OCI-LY3 (cell line): ENCODE data around the gene CHPT1.

Experiments
- CTCF ChIP-seq: fragments of 200-600, 300-600 bp; sonication (generic); IDR thresholded peaks from 2 replicates; pipeline ENCODE4 v1.5.1; 2014; ENCODE audit warnings: antibody characterized with exemption, low read length, low read depth
- EZH2phosphoT487 ChIP-seq: fragments of 200-600 bp; shearing (Covaris generic); IDR thresholded peaks from 2 replicates; pipeline ENCODE4 v1.6.1; 2018; ENCODE audit warnings: antibody characterized with exemption, mixed run types, low read depth

DNA sequence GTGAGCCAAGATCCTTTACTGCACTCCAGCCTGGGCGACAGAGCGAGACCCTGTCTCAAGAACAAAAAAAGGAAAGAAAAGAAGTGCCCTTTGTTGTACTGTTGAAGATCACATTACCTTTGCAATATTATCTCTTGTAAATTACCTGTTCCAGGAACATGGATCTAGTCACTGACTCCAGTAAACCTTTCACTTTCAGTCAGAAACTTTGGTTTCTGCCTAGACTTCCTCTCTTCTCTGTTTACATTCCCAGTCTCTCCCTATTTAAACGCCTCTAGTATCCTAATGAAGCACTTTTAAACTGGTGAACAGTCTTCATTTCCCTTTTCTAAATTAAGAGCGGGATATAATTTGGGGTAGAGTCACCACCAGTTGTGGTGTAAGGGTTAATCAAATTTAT is 12.8 kb downstream of the CHPT1 start:
- TF ChIP-seq CTCF (no peak), EZH2phosphoT487 (no peak)
